ENCODE measurements around the gene TBC1D12.

Gene TBC1D12

GRCh38 chr10:94407668-94408067 lies 5.3 kb downstream of the TBC1D12 start:
- no peak for DNase-seq

DNA sequence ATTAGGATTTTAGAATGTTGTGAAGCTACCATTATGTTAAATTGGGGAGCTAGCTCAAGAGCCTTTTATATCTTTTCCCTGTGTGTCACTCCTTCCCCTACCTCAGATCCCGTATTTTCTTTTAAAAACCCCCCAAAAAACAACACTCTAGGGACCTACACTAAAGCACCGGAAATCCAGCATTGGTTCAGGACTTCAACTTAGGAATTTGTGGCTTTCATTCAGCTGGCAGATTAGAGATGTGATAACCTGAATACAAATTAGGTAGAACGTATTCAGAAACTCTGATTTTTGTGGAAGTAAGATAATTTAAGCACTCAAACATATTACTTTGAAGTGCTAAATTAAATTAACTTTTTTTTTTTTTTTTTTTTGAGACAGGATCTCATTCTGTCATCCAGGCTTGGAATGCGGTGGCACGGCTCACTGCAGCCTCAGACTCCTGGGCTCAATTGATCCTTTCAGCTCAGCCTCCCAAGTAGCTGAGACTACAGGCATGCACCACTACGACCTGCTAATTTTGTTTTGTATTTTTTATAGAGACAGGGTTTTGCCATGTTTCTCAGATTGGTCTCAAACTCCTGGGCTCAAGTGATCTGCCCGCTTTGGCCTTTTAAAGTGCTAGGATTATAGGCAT lies 6.8 kb downstream of the TBC1D12 start:
- no peak for DNase-seq

GRCh38 chr10:94411304-94411703 lies 9.0 kb downstream of the TBC1D12 start:
- no peak for DNase-seq

DNA sequence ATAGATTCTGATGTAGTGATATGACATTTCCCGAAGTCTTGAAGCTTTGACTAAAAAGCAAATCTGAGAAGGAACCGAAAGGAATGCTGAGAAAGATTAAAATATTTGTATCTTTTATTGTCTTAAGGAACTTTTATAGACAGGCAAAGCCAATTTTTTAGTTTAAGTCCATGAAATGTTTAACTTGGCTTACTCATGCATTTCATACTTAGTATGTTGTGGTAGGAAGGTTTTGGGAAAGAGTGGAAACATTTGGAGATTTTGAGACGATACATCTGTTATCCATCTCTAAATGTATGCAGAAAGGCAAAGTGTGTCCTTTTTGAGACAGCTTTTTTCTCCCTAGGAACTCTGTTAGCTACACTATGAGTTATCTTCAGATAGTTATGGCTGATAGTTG lies 10.1 kb downstream of the TBC1D12 start:
- no peak for DNase-seq

GRCh38 chr10:94413361-94413760 lies 11.0 kb downstream of the TBC1D12 start:
- no peak for DNase-seq

GRCh38 chr10:94416896-94417295 lies 14.6 kb downstream of the TBC1D12 start:
- no peak for DNase-seq

GRCh38 chr10:94417321-94417720 lies 15.0 kb downstream of the TBC1D12 start:
- no peak for DNase-seq

DNA sequence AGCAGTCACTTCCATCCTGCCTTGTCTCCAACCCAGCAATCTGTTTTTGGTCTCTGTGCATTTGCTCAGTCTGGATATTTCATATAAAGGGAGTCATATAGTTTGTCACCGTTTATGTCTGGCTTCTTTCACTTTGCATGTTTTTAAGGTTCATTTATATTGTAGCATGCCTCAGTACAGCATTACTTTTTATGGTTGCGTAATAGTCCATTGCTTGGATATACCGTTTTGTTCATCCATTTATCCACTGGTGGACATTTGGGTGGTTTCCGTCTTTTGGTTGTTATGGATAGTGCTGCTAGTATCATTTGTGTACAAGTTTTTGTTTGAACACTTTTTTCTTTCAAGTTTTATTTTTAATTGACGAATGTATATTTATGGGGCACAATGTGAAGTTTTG lies 18.2 kb downstream of the TBC1D12 start:
- DNase-seq, result no peak

GRCh38 chr10:94420998-94421528 lies 18.7 kb downstream of the TBC1D12 start:
- no peak for DNase-seq

DNA sequence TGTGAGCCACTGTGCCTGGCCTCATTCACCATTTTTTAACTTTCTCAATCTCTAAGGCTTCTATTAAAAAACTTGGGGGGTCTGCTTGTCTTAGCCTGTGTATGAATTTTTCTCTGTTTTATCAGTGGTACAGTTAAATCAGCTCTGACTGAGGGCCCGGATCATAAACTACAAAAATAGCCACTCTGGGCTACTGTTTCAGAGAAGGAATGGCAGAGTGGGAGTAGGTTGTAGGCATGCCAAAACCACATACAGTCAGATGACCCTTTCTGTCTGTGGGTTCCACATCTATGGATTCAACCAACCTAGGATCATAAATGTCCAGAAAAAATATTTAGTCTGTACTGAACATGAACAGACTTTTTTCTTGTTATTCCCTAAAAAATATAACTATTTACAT lies 21.3 kb downstream of the TBC1D12 start:
- no peak for DNase-seq

GRCh38 chr10:94424714-94425337 lies 22.5 kb downstream of the TBC1D12 start:
- DNase-seq, result no peak

GRCh38 chr10:94425942-94426341 lies 23.6 kb downstream of the TBC1D12 start:
- no peak for DNase-seq

DNA sequence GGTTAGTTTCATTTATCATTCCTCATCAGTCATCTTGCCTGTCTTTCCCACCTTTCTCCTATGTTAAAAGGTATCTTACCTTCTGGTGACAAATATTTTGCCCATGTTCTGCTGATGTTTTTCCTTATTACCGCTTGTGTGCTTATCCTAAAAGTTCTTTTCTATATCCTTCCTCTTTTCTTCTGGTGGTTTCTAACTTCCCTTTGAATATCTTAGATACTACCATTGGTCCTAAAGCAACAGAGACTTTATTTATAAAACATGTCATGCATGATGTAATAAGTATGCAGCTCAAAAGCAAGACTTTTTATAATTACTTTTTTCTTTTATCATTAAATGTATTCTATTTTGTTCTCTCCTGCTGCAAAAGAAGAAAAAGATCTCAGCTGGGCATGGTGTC lies 24.8 kb downstream of the TBC1D12 start:
- no peak for DNase-seq

GRCh38 chr10:94428766-94429707 lies 26.7 kb downstream of the TBC1D12 start:
- no peak for DNase-seq

- no peak for DNase-seq
These were observed 28.4 kb downstream of the TBC1D12 start for GRCh38 chr10:94430701-94431100.

DNA sequence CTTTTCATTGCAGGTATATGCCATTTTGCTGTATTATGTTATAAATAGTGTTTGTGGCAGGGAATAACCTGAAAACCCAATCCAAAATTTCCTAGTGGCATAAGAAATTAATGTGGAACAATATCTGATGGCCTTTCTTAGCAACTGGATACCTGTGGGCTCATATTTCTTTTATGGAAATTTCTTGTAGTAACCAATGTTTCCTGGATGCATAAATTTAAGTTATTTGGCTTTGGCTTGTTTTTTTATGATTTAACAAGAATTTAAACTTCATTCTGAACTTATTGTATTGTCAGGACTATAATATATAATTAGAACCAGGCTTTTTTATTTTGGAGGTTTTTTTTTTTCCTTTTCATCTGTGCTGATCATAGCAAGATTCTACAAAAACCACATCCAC lies 30.1 kb downstream of the TBC1D12 start:
- no peak for DNase-seq

- no peak for DNase-seq
These were observed 37.0 kb downstream of the TBC1D12 start for GRCh38 chr10:94439275-94439861.

- DNase-seq, result no peak
These were observed 37.8 kb downstream of the TBC1D12 start for GRCh38 chr10:94440096-94440495.

- DNase-seq, result no peak
These were observed 40.7 kb downstream of the TBC1D12 start for GRCh38 chr10:94443047-94443446.

- DNase-seq, result peak in 1 of 5 experiments; percentile 53
These were observed 41.2 kb downstream of the TBC1D12 start for GRCh38 chr10:94443549-94443948.

DNA sequence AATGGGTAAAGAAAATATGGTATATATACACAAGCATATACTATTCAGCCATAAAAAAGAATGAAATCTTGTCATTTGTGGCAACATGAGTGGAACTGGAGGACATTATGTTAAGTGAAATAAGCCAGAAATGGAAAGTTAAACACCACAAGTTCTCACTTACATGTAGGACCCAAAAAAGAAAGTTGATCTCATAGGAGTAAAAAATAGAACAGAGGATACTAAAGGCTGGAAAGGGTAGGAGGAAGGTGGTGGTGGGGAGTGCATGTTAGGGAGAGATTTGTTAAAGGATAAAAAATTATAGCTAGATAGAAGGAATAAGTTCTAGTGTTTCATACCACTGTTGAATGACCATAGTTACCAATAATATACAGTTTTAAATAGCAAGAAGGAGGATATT lies 48.4 kb downstream of the TBC1D12 start:
- no peak for DNase-seq

GRCh38 chr10:94451883-94452519 lies 49.7 kb downstream of the TBC1D12 start:
- DNase-seq, result no peak

DNA sequence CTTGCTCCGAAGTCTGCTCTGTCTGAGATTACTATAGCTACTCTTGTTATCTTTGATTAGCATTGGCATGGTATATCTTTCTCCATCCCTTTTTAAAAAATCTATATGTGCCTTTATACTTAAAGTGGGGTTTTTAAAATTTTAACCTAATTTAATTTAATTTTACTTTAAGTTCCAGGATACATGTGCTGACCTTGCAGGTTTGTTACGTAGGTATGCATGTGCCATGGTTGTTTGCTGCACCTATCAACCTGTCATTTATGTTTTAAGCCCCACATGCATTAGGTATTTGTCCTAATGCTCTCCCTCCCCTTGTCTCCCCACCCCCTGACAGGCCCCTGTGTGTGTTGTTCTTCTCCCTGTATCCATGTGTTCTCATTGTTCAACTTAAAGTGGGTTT lies 54.6 kb downstream of the TBC1D12 start:
- no peak for DNase-seq
